ENCODE measurements around the gene PDCD2L.
"Not testable (repeated sequence)": the region's sequence is repeated elsewhere in the genome, so short reads cannot be mapped to it uniquely, and the experiment has no call there.

Gene PDCD2L

DNA sequence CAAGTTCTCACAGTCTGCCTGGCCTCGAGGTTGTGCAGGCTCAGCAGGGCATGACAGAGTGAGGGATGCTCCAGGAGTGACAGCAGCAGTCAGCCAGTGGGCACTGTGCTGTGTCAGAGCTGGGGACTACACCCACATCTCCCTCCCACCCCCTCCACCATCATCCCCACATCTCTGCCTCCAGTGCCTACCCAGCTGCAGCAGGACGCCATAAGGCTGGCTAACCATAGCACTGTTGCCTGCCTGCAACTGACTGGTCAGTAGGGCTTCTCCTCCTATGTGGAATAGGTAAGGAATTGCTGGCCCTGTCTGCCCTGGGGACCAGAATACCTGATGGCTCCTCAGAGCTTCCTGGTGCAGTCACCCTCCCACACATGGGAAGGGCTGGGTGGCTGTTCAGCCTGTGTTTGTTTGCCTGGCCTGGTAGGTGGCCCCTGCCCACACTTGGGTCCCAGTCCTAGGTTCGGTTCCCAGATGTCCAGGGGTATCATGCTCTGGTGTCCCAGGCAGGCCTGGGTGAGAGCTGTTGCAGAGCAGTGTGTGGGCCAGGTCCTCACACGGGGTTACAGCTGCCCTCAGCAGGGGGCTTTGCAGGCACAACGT is 23.5 kb upstream of the PDCD2L start:
- no peak for DNase-seq

DNA sequence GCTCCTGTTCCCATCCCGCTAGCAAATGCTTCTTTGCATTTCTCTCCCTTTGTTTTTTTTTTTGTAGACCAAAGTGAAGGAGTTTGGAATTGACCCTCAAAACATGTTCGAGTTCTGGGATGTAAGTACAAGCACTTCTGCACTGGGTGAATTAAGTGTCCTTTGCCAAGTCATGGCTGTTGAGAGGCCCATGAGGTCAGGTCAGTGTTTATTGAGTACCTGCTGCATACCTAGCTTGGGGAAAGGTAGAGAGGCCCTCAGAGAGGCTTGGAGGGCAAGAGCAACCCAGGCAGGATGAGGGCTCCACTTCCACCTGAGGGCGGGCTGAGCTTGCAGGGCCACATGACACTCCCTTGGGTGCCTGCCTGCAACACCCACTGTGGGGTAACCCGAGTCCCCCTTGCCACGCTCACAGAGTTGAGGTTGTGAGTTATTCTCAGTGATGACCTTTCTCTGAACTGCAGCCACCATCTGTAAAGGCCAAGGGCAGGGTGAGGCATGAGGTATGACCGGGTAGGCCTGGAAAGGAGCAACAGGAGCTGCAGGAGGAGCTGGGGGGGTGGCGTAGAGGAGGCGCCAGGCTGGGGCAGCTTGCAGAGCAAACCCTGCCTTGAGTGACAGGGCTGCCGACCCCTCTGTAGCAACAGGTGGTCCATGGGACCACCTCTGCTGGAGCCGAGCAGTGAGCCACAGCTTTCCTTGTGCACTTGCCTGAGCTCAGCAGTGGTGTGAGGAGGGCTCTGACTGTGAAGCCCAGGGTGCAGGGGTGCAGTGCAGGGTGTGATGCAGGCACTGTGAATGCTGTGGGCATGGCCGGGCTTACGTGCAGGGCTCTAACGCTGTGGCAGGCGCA is 22.6 kb upstream of the PDCD2L start:
- no peak for DNase-seq

DNA sequence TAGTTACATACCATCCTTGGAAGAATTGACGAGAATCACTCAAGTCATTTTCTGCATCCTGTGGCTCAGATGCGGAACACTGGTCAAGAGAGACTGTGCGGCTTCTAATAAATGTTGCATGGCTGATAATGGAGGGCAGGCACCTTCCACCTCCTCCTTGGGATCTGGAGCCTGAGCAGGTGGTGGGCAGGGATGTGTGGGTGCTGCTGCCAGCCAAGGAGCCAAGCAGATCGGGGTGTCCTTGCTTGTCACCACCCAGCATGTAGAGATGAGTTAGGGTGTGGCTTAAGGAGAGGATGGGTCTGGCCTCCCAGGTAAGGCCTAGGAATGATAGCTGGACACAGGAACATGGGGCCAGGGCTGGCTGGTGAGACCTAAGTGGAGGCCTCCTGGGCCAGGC is 21.7 kb upstream of the PDCD2L start:
- DNase-seq = no peak

DNA sequence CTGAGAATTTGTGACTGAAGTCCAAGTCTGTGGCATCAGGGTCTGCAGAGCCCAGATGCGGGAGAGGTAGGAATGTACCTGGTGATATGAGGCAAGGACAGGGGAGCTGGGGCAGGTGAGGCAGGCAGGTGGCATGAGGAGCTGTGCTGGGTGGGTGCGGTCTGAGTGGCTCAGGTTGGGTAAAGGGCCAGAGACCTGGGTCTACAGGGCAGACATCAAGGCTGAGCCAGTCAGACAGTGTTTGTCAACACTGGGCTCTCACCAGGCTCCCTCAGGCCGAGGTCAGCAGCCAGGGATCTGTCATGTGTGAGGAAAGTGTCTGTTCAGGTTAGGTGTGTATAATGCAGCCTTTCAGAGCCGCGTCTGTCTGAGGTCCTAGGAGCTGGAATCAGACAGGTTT is 20.6 kb upstream of the PDCD2L start:
- DNase-seq = no peak

DNA sequence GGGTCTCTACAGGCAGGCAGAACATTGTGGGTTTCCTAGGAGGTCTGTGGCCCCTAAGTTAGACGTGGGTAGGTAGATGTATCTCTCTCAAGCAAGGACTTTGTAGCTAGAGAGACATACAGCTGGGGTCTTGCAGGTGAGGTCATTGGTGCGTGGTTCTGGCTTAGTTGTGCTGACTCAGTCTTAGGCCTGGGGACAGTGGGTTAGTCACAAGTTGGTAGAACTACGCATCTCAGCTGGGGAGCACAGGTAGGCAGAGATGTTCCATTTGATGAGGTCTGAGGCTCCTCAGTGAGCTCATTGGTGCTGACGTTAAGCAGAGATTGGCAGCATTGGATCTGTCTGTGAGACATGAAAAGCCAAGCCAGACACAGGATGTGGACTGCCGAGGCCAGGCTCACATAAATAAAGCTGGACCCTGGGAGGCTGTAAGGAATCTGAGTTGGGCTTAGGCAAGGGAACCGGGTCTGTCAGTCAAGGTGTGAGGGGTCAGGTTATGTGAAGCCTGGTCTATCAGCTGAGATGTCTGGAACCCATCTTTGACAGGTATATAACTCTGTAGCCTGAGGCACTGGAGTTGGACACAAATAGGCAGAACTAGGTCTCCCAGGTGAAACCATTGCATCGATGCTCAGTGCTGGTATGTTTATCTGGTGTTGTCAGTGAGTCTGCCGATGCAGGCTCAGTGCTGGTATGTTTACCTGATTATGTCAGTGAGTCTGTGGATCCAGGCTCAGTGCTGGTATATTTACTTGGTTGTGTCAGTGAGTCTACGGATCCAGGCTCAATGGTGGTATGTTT is 17.4 kb upstream of the PDCD2L start:
- no peak for DNase-seq

DNA sequence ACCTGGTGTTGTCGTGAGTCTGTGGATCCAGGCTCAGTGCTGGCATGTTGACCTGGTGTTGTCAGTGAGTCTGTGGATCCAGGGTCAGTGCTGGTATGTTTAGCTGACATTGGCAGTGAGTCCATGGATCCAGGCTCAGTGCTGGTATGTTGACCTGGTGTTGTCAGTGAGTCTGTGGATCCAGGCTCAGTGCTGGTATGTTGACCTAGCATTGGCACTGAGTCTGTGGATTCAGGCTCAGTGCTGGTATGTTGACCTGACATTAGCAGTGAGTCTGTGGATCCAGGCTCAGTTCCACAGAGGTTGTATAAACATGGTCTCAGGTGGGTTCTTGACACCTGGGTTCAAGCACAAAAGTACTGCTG is 16.8 kb upstream of the PDCD2L start:
- no peak for DNase-seq

DNA sequence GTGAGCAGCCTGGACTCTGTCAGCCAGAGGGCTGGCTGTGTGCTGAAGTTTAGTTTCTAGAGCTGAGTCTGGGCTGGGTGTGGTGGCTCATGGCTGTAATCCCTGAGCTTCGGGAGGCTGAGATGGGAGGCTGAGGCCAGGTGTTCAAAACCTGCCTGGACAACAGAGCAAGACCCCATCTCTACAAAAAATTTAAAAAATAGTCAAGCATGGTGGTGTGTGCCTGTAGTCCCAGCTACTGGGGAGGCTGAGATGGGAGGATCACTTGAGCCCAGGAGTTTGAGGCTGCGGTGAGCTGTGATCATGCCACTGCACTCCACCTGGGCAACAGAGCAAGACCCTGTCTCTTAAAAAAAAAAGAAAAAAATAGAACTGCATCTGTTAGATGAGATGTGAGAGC is 15.5 kb upstream of the PDCD2L start:
- not testable (repeated sequence) for DNase-seq

DNA sequence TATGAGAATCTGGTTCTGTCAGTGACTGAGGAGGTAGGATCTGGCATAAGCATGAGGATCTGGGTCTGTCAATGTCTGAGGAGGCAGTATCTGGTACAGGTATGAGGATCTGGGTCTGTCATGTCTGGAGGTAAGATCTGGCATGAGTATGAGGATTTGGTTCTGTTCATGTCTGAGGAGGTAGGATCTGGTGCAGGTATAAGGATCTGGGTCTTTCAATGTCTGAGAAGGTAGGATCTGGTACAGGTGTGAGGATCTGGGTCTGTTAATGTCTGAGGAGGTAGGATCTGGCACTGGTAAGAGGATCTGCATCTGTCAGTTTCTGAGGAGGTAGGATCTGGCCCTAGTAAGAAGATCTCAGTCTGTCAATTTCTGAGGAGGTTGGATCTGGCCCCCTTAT is 12.4 kb upstream of the PDCD2L start:
- no peak for DNase-seq

DNA sequence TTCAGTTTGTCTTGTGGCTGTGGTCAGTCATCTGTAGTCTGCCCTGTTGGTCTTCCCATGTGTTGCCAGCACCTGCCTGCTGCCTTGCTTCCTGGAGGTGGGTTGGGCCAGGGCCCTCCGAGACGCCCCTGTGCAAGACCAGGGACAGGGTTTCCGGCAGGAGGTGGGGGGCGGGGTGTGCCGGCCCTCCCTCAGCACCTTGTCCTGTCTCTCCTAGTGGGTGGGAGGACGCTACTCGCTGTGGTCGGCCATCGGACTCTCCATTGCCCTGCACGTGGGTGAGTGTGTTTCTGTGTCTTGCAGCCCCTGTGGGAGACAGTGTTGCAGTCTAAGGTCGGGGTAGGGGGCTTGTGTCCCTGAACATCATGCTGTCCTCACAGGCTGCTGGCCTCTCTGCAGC is 11.2 kb upstream of the PDCD2L start:
- no peak for DNase-seq

DNA sequence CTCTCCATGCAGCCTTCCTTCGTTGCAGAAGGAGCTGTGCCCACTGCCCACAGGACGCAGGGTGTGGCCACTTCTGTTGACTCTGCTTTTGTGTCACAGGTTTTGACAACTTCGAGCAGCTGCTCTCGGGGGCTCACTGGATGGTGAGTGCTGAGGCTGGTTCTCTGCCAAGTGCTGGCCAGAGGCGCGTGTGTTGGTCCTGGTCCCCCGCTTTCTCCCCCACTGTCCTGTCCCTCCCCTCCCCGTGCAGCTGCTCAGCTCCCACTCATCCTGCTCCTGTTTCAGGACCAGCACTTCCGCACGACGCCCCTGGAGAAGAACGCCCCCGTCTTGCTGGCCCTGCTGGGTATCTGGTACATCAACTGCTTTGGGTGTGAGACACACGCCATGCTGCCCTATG is 10.6 kb upstream of the PDCD2L start:
- DNase-seq = no peak

DNA sequence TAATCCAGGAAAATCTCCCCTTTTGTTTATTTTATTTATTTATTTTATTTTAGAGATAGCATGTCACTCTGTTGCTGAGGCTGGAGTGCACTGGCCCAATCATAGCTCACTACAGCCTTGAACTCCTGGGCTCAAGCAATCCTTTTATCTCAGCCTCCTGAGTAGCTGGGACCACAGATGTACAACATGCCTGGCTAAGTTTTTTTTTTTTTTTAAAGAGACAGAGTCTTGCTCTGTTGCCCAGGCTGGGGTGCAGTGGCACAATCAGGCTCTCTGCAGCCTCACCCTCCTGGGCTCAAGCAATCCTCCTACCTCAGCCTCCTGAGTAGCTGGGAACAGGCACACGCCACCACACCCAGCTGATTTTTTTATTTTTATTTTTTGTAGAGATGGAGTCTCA is 6.3 kb upstream of the PDCD2L start:
- no peak for DNase-seq

DNA sequence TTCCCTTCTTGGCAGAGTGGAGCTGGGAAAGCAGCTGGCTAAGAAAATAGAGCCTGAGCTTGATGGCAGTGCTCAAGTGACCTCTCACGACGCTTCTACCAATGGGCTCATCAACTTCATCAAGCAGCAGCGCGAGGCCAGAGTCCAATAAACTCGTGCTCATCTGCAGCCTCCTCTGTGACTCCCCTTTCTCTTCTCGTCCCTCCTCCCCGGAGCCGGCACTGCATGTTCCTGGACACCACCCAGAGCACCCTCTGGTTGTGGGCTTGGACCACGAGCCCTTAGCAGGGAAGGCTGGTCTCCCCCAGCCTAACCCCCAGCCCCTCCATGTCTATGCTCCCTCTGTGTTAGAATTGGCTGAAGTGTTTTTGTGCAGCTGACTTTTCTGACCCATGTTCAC is 4.3 kb upstream of the PDCD2L start:
- DNase-seq = no peak

DNA sequence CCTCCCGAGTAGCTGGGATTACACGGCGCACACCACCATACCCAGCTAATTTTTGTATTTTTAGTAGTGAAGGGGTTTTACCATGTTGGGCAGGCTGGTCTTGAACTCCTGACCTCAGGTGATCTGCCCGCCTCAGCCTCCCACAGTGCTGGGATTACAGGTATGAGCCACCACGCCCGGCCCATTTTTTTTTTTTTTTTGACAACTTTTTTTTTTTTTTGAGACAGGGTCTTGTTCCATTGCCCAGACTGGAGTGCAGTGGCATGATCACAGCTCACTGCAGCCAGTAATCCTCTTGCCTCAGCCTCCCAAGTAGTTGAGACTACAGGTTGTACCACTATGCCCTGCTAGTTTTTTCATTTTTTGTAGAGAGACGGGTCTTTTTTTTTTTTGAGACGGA is 3.4 kb upstream of the PDCD2L start:
- DNase-seq = not testable (repeated sequence)

DNA sequence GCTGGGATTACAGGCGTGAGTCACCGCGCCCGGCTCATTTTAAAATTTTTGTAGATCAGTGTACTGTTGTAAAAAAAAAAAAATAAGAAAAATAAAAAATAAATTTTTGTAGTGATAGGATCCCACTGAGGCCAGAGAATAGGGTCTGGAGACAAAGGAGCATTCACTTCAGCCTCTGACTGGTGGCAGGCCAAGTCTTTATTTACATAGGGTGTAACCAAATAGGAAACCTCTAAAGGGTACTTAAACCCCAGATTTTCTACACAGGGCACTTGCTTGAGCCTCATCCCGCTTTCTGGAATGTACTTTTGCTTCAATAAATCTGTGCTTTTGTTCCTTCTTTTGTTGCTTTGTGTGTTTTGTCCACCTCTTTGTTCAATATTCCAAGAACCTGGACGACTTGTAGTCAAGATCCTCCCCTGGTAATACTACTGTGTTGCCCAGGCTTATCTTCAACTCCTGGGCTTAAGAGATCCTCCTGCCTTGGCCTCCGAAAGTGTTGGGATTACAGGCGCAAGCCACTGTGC is 2.1 kb upstream of the PDCD2L start:
- no peak for DNase-seq

DNA sequence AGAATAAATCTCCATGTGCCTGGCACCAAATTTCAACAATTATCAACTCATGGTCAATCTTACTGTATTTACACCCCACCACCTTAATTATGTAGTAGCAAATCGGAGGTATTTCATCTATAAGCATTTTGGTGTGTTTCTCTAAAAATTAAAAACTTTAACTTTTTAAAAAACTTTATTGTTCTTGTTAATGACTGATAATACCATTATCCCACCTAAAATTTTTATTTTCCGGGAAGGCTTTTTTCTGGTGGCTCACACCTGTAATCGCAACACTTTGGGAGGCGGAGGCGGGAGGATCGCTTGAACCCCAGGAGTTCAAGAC is 453 bp upstream of the PDCD2L start:
- no peak for DNase-seq

DNA sequence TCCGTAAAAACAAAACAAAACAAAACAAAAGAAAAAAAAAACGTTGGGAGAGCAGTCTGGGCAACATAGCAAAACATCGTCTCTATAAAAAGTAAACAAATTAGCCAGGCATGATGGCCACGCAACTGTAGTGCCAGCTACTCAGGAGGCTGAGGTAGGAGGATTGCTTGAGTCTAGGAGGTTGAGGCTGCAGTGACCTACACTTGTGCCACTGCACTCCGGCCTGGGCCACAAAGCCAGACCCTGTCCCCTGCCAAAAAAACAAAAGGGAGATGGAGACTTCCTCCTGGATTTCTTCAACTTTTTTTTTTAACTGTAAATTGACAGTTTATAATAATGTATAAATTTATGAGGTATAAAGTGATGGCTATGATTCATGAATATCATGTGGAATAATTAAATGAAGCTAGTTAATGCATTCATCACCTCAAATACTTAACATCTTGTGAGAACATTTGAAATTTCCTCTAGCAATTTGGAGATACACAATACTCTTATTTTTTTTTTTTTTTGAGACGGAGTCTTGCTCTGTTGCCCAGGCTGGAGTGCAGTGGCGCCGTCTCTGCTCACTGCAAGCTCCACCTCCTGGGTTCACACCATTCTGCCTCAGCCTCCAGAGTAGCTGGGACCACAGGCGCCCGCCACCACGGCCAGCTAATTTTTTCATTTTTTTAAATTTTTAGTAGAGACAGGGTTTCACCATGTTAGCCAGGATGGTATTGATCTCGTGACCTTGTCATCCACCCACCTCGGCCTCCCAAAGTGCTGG is 1.9 kb downstream of the PDCD2L start:
- no peak for DNase-seq

DNA sequence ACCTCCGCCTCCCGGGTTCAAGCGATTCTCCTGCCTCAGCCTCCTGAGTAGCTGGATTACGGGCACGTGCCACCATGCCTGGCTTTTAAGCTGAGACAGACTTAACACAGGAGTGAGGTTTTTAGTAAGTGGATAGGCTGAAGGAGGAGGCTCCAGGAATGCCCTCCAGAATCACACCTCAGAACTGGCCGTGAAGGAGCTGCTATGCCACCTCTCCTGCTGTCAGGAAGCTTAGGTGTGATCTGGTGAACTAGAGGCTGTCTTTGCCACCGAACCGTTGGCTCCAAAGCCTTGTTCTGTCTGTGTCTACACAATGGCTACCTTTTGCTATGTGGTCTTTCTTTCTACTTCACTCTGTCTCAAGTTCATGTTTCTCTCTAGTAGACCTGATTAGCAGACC is 4.2 kb downstream of the PDCD2L start:
- no peak for DNase-seq

DNA sequence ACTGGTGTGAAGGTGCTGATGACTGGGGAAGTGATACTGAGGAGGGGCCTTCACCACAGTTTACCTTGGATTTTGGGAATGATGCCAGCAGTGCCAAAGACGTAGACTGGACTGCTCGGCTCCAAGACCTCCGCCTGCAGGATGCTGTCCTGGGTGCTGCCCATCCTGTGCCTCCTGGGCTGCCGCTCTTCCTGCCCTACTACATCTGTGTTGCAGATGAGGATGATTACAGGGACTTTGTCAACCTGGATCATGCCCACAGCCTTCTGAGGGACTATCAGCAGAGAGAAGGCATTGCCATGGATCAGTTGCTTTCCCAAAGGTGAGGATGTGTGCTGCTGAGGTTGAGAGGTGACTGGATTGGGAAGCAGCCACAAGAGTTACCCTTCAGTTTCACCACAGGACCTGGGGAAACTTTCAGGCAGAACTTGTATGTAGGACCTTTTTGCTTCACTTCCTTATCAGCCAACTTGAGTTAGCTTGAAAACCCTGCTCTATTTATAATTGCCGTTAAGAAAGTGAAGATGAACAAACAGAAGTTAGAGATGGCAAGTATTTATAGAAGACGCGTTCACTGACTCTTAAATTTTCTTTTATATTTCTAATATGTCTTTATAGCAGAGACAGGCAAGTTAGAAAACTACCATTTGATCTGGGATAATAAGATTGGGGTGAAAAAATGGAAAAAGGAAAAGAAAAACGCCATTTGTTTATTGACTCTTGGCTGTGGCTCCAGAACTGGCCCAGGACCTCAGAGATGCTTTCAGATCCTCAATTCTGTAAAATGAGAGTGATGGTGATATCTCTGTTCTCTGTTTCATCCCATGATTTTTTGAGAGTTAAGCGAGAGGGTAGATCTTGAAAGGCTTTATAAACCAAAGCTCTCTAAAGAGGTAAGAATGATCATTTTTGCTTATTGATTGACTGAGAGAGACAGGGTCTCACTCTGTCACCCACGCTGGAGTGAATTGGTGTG is 5.3 kb downstream of the PDCD2L start:
- DNase-seq = no peak

DNA sequence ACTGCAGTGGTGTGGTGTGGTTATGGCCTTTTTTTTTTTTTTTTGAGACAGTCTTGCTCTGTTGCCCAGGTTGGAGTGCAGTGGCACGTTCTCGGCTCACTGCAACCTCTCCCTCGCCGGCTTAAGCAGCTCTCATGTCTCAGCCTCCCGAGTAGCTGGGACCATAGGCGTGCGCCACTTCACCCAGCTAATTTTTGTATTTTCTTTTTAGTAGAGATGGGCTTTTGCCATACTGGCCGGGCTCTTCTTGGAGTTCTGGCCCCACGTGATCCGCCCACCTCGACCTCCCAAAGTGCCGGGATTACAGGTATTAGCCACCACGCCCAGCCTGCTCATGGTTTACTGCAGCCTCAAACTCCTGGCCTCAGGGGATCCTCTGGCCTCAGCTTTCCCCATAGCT is 7.0 kb downstream of the PDCD2L start:
- DNase-seq = no peak

DNA sequence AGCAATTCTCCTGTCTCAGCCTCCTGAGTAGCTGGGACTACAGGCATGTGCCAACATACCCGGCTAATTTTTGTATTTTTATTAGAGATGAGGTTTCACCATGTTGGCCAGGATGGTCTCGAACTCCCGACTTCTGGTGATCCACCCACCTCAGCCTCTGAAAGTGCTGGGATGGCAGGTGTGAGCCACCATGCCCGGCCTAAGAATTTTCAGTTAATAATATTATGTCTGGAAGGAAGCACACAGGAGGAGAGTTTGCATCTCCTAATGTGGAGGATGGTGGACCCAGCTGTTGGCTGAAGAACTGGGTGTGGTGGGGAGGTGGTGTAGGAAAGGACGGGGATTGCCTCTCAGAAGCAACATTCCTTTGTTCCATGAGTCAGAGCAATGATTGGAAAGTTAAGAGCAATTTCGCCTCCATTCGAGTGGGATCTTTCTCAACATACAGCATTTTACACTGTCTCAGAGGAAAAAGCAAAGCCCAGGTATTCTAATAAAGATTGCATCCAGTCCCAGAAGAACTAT is 11.9 kb downstream of the PDCD2L start:
- DNase-seq = no peak

DNA sequence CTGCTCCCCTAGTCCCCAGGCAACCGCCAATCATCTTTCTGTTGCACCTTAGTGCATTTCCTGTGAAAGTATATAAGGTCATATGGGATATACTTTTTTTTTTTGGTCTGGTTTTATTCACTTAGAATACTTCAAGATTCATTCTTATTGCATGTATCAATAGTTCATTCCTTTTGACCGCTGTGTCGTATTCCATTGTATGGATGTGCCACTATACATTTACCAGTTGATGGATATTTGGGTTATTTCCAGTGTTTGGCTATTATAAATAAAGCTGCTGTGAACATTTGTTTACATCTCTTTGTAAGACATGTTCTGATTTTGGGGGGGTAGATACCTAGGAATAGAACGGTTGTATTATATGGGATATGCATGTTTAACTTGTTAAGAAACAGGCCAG is 14.1 kb downstream of the PDCD2L start:
- DNase-seq = no peak

All from NCI-H1436 (cell line).